DND-41 (cell line): Measurements from ENCODE around the gene CBARP.

Experiments
- CTCF ChIP-seq: IDR thresholded peaks from 2 replicates; pipeline ENCODE4 v1.5.1; 2012; ENCODE audit warnings: borderline replicate concordance, low read length, moderate library complexity, mild to moderate bottlenecking; ENCODE audit not compliant: poor library complexity, severe bottlenecking; ENCODE audit errors: extremely low read depth
- EZH2 ChIP-seq: IDR thresholded peaks from 3 replicates; pipeline ENCODE4 v1.6.1; 2012; ENCODE audit warnings: borderline replicate concordance, low read depth, mild to moderate bottlenecking, moderate library complexity, low read length, inconsistent platforms; ENCODE audit not compliant: severe bottlenecking

GRCh38 chr19:1274081-1274851 lies 36.5 kb upstream of the CBARP start:
- no peak for TF ChIP-seq CTCF
- TF ChIP-seq EZH2, result no peak
